OCI-LY7 (cell line): ENCODE data around the gene TEX55.
"Not testable (repeated sequence)": the region's sequence is repeated elsewhere in the genome, so short reads cannot be mapped to it uniquely, and the experiment has no call there.

Source experiments
- EZH2phosphoT487 ChIP-seq: fragments of 200-600 bp; sonication (generic); IDR thresholded peaks from 2 replicates; pipeline ENCODE4 v1.6.1; 2018; ENCODE audit warnings: low read depth, borderline replicate concordance, mild to moderate bottlenecking, mixed run types, antibody characterized with exemption, low read length, moderate library complexity, mixed read lengths
- TF ChIP-seq, protein P1 (sequence below): fragments of 200-600 bp; sonication (generic); conservative IDR thresholded peaks from 2 replicates; pipeline ENCODE4 v1.5.1; 2014; ENCODE audit warnings: mild to moderate bottlenecking, antibody characterized with exemption, low read length, moderate library complexity, mixed read lengths

DNA sequence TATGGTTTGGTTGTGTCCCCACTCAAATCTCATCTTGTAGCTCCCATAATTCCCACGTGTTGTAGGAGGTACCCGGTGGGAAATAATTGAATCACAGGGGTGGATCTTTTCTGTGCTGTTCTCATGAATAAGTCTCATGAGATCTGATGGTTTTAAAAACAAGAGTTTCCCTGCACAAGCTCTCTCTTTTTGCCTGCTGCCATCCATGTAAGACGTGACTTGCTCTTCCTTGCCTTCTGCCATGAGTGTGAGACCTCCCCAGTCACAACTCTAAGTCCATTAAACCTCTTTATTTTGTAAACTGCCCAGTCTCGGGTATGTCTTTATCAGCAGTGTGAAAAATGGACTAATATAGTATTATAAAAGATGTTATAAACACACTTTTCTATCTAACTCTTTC, 6.6 kb upstream of the TEX55 start:
- TF ChIP-seq, protein P1, sequence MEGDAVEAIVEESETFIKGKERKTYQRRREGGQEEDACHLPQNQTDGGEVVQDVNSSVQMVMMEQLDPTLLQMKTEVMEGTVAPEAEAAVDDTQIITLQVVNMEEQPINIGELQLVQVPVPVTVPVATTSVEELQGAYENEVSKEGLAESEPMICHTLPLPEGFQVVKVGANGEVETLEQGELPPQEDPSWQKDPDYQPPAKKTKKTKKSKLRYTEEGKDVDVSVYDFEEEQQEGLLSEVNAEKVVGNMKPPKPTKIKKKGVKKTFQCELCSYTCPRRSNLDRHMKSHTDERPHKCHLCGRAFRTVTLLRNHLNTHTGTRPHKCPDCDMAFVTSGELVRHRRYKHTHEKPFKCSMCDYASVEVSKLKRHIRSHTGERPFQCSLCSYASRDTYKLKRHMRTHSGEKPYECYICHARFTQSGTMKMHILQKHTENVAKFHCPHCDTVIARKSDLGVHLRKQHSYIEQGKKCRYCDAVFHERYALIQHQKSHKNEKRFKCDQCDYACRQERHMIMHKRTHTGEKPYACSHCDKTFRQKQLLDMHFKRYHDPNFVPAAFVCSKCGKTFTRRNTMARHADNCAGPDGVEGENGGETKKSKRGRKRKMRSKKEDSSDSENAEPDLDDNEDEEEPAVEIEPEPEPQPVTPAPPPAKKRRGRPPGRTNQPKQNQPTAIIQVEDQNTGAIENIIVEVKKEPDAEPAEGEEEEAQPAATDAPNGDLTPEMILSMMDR: not testable (repeated sequence)
- TF ChIP-seq EZH2phosphoT487: not testable (repeated sequence)
